Sigmoid colon (tissue), 4 donors: Measurements from ENCODE around the gene ZNF202.

Experiments used
- CTCF ChIP-seq, 4 experiments: fragments of 450-650 bp in 3 of 4; fragments of 200-600 bp in 1 of 4; IDR thresholded peaks; one replicate each; pipeline ENCODE4 v1.5.1; 2016 to 2019; ENCODE audit warnings: antibody characterized with exemption in 4 of 4, mild to moderate bottlenecking in 3 of 4, moderate library complexity in 2 of 4
- EP300 ChIP-seq, 4 donors: sonication (generic); formaldehyde crosslinking; IDR thresholded peaks; one replicate each; pipeline ENCODE4 v1.6.1; 2017; ENCODE audit warnings: antibody characterized with exemption in 4 of 4
- POLR2A ChIP-seq, 2 donors: fragments of 450-650 bp; IDR thresholded peaks; one replicate each; pipeline ENCODE4 v1.6.1; 2016; ENCODE audit warnings: antibody characterized with exemption in 2 of 2, mild to moderate bottlenecking in 2 of 2, moderate library complexity in 2 of 2
- POLR2AphosphoS5 ChIP-seq, 4 donors: sonication (generic); formaldehyde crosslinking; IDR thresholded peaks; one replicate each; pipeline ENCODE4 v1.6.1; 2017; ENCODE audit warnings: antibody characterized with exemption in 4 of 4

DNA sequence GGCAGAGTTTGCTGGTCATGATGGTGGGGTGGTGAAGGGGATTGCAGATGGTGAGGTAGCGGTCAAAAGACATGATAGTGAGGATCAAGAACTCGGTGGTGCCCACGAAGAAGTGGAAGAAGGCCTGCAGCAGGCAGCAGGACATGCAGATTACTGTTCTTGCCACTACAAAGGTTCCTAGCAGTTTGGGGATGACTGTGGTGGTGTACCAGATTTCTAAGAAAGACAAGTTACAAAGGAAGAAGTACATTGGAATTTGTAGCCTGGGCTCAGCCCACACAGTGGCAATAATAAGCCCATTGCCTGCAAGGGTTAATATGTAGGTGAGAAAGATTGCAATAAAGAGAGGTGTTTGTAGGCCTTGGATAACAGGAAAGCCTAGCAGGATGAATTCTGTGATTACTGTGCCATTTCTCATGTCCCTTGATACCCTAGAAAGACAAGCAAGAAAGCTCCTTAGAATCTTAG is 12.7 kb upstream of the ZNF202 start, which contains the start of gene OR6X1:
- no peak for TF ChIP-seq EP300 (IDR thresholded peaks at IDR 0.05)
- TF ChIP-seq CTCF (IDR thresholded peaks at IDR 0.05) = no peak
- no peak for TF ChIP-seq POLR2A (IDR thresholded peaks at IDR 0.05)
- TF ChIP-seq POLR2AphosphoS5 (IDR thresholded peaks at IDR 0.05) = no peak
